Liver (tissue), 9 donors: ENCODE measurements around the gene MYO1F. TPM values are rescaled to one million over a fixed set of nuclear protein-coding genes. Genes with fewer than 3 reads are reported as not detected.

Experiments
- DNase-seq: peaks from one replicate; pipeline ENCODE4 v3.0.0-alpha.2; 2017; ENCODE audit warnings: low spot score
- H3K27ac ChIP-seq, 2 donors: one replicate each; pipeline ENCODE4 v1.7.0; 2013; ENCODE audit warnings: inconsistent platforms in 2 of 2, low read length in 2 of 2, control low read depth in 1 of 2, low read depth in 1 of 2, mild to moderate bottlenecking in 1 of 2
- H3K27me3 ChIP-seq, 4 donors: one replicate each; pipeline versions ENCODE4 v1.6.1 to v1.7.0; 2013; ENCODE audit warnings: low read length in 3 of 4, inconsistent platforms in 1 of 4, mild to moderate bottlenecking in 1 of 4, moderate library complexity in 1 of 4; ENCODE audit not compliant: control insufficient read depth in 4 of 4, insufficient read depth in 4 of 4
- H3K36me3 ChIP-seq, 4 donors: one replicate each; pipeline versions ENCODE4 v1.6.1 to v1.7.0; 2013; ENCODE audit warnings: low read length in 3 of 4, mild to moderate bottlenecking in 3 of 4, low read depth in 1 of 4, moderate library complexity in 1 of 4; ENCODE audit not compliant: control insufficient read depth in 4 of 4, insufficient read depth in 3 of 4
- H3K4me1 ChIP-seq, 4 donors: one replicate each; pipeline versions ENCODE4 v1.6.1 to v1.7.0; 2013; ENCODE audit warnings: low read length in 3 of 4, mild to moderate bottlenecking in 3 of 4, moderate library complexity in 1 of 4; ENCODE audit not compliant: control insufficient read depth in 4 of 4, insufficient read depth in 4 of 4
- H3K4me3 ChIP-seq, 3 donors: one replicate each; pipeline versions ENCODE4 v1.6.1 to v1.7.0; 2013; ENCODE audit warnings: low read length in 3 of 3, control low read depth in 1 of 3, low read depth in 1 of 3, mild to moderate bottlenecking in 1 of 3
- H3K9ac ChIP-seq, 2 donors: one replicate each; pipeline ENCODE4 v1.7.0; 2013; ENCODE audit warnings: low read length in 2 of 2, mild to moderate bottlenecking in 2 of 2, moderate library complexity in 2 of 2, control low read depth in 1 of 2, low read depth in 1 of 2
- H3K9me3 ChIP-seq, 4 donors: one replicate each; pipeline versions ENCODE4 v1.6.1 to v1.7.0; 2013; ENCODE audit warnings: low read length in 3 of 4; ENCODE audit not compliant: control insufficient read depth in 4 of 4
- EGR1 ChIP-seq, 2 donors: IDR thresholded peaks; 2 replicates each; pipeline ENCODE4 v1.6.1; 2016 to 2018; ENCODE audit warnings: antibody characterized with exemption in 2 of 2, low read depth in 2 of 2
- FOXA2 ChIP-seq: IDR thresholded peaks from 2 replicates; pipeline ENCODE4 v1.6.1; 2016; ENCODE audit warnings: antibody characterized with exemption
- GABPA ChIP-seq, 2 donors: IDR thresholded peaks in 1 of 2; conservative IDR thresholded peaks in 1 of 2; 2 replicates each; pipeline ENCODE4 v1.6.1; 2016; ENCODE audit warnings: antibody characterized with exemption in 2 of 2, mild to moderate bottlenecking in 1 of 2, moderate library complexity in 1 of 2
- HNF4A ChIP-seq, 2 donors: conservative IDR thresholded peaks; 2 replicates each; pipeline ENCODE4 v1.6.1; 2016; ENCODE audit warnings: antibody characterized with exemption in 2 of 2, mild to moderate bottlenecking in 2 of 2
- HNF4G ChIP-seq: IDR thresholded peaks from 2 replicates; pipeline ENCODE4 v1.6.1; 2016; ENCODE audit warnings: antibody characterized with exemption
- JUND ChIP-seq, 2 donors: IDR thresholded peaks; 2 replicates each; pipeline ENCODE4 v1.6.1; 2016; ENCODE audit warnings: antibody characterized with exemption in 2 of 2
- NR2F2 ChIP-seq: IDR thresholded peaks from 2 replicates; pipeline ENCODE4 v1.6.1; 2016; ENCODE audit warnings: antibody characterized with exemption
- RAD21 ChIP-seq, 2 donors: IDR thresholded peaks; 2 replicates each; pipeline ENCODE4 v1.6.1; 2016; ENCODE audit warnings: antibody characterized with exemption in 2 of 2, mild to moderate bottlenecking in 2 of 2
- SP1 ChIP-seq: IDR thresholded peaks from 2 replicates; pipeline ENCODE4 v1.6.1; 2018; ENCODE audit warnings: antibody characterized with exemption, mild to moderate bottlenecking
- TAF1 ChIP-seq: conservative IDR thresholded peaks from 2 replicates; pipeline ENCODE4 v1.6.1; 2016; ENCODE audit warnings: antibody characterized with exemption, mild to moderate bottlenecking
- WGBS: extraction: QIAGEN DNeasy Blood & Tissue Kit; methylation state at CpG from one replicate; pipeline ENCODE4 v1.1.7; 2013; 5-methylcytosine and 5-hydroxymethylcytosine counted together
- polyA plus RNA-seq, 2 donors: library from polyadenylated mRNA; stranded (reverse) in 1 of 2; unstranded in 1 of 2; fragments of 200-250 nt in 1 of 2; fragments of >200 nt in 1 of 2; fragmentation: Nextera tagmentation in 1 of 2; extraction: Ambion mirVana in 1 of 2; gene quantifications; one replicate each; pipeline versions ENCODE4 v1.2.1 to v1.2.3, GENCODE V29; 2013 to 2015
- total RNA-seq, 2 donors: library from RNA; depleted of rRNA; stranded (reverse); fragments of >200 nt; gene quantifications; one replicate each; pipeline ENCODE4 v1.2.3, GENCODE V29; 2014
- TF ChIP-seq, protein P1 (sequence below): IDR thresholded peaks from 2 replicates; pipeline ENCODE4 v1.6.1; 2016; ENCODE audit warnings: antibody characterized with exemption
- TF ChIP-seq, protein P2 (sequence below): IDR thresholded peaks from 2 replicates; pipeline ENCODE4 v1.6.1; 2016; ENCODE audit warnings: antibody characterized with exemption
- TF ChIP-seq, protein P3 (sequence below): fragments of 150-350 bp; IDR thresholded peaks from 2 replicates; pipeline ENCODE4 v1.5.1; 2017; ENCODE audit warnings: improper control_type of control experiment, low read depth, low read length; ENCODE audit not compliant: missing input control
- TF ChIP-seq, protein P4 (sequence below): IDR thresholded peaks from 2 replicates; pipeline ENCODE4 v1.6.1; 2016; ENCODE audit warnings: antibody characterized with exemption
- TF ChIP-seq, protein P5 (sequence below): IDR thresholded peaks from 2 replicates; pipeline ENCODE4 v1.6.1; 2016; ENCODE audit warnings: antibody characterized with exemption, mild to moderate bottlenecking
- donor health status: healthy.
- donor health status: healthy.
- donor health status: healthy.
- donor health status: healthy.
- donor health status: healthy.

The MYO1F gene
- total and polyA plus RNA-seq, 4 donors = 6.1 to 20.4 (median 12.0) TPM

DNA sequence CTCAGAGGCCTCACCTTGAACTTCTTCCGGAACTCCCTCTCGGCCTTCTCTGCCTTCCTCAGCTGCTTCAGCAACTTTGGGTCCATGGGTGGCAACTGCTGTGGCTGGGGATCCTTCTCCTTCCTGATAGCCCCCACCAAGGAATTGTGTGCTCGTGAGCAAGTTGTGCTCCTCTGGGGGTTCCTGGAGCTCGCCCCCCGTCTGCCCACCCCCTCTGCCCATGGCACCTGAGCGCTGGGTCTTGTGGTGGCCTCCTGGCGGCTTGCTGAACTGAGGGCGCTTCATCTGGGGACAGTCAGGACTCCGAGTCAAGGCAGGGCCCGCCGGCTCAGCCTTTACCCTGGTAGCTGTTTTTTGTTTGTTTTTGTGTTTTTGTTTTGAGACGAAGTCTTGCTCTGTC is 86.4 kb downstream of the MYO1F start:
- 89% methylated on average over 12 of the region's 12 CpGs for WGBS
- no peak overlapping the region for H3K27ac ChIP-seq
- H3K27me3 ChIP-seq = no peaks in the 10 kb centered on the region
- H3K9ac ChIP-seq = no peak overlapping the region
- no peaks in the 10 kb centered on the region for H3K9me3 ChIP-seq
- no peak overlapping the region for H3K4me3 ChIP-seq
- TF ChIP-seq FOXA2 = no peak
- no peak for TF ChIP-seq SP1
- TF ChIP-seq, protein P1, sequence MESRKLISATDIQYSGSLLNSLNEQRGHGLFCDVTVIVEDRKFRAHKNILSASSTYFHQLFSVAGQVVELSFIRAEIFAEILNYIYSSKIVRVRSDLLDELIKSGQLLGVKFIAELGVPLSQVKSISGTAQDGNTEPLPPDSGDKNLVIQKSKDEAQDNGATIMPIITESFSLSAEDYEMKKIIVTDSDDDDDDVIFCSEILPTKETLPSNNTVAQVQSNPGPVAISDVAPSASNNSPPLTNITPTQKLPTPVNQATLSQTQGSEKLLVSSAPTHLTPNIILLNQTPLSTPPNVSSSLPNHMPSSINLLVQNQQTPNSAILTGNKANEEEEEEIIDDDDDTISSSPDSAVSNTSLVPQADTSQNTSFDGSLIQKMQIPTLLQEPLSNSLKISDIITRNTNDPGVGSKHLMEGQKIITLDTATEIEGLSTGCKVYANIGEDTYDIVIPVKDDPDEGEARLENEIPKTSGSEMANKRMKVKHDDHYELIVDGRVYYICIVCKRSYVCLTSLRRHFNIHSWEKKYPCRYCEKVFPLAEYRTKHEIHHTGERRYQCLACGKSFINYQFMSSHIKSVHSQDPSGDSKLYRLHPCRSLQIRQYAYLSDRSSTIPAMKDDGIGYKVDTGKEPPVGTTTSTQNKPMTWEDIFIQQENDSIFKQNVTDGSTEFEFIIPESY = no peak
- no peak for TF ChIP-seq RAD21 (IDR thresholded peaks at IDR 0.05)
- TF ChIP-seq NR2F2 = no peak
- TF ChIP-seq, protein P2, sequence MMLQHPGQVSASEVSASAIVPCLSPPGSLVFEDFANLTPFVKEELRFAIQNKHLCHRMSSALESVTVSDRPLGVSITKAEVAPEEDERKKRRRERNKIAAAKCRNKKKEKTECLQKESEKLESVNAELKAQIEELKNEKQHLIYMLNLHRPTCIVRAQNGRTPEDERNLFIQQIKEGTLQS = no peak
- TF ChIP-seq, protein P3, sequence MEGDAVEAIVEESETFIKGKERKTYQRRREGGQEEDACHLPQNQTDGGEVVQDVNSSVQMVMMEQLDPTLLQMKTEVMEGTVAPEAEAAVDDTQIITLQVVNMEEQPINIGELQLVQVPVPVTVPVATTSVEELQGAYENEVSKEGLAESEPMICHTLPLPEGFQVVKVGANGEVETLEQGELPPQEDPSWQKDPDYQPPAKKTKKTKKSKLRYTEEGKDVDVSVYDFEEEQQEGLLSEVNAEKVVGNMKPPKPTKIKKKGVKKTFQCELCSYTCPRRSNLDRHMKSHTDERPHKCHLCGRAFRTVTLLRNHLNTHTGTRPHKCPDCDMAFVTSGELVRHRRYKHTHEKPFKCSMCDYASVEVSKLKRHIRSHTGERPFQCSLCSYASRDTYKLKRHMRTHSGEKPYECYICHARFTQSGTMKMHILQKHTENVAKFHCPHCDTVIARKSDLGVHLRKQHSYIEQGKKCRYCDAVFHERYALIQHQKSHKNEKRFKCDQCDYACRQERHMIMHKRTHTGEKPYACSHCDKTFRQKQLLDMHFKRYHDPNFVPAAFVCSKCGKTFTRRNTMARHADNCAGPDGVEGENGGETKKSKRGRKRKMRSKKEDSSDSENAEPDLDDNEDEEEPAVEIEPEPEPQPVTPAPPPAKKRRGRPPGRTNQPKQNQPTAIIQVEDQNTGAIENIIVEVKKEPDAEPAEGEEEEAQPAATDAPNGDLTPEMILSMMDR = no peak
- no peak for TF ChIP-seq TAF1
- TF ChIP-seq HNF4A (conservative IDR thresholded peaks at IDR 0.05) = no peak
- H3K36me3 ChIP-seq = peaks cover 10 to 33% (median 25%) of the 10 kb centered on the region in 4 donors
- DNase-seq = no peak
- no peaks in the 10 kb centered on the region for H3K4me1 ChIP-seq

DNA sequence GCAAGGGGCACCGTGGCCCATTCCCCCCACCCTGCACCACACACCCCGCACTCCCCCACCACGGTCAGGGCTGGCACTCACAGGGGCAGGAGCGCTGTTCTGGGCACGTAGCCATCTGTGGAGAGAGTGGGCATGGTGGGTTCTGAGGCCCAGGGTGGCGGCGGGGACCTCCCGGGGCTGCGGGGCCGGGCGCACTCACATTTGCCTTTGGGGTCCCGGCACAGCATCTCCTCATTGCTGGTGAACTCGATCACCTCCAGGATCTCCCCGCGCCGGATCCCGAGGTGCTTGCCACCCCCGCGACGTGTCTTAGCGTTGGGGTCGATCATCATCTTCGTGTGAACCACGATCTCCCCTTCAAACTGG is 86.9 kb downstream of the MYO1F start:
- Histone ChIP-seq H3K4me1 (no peaks in the 10 kb centered on the region), H3K9ac (no peak overlapping the region), H3K9me3 (no peaks in the 10 kb centered on the region), H3K36me3 (peaks cover 13 to 38% (median 28%) of the 10 kb centered on the region in 4 donors), H3K27ac (no peak overlapping the region), H3K27me3 (no peaks in the 10 kb centered on the region), H3K4me3 (no peak overlapping the region)
- TF ChIP-seq, protein P4, sequence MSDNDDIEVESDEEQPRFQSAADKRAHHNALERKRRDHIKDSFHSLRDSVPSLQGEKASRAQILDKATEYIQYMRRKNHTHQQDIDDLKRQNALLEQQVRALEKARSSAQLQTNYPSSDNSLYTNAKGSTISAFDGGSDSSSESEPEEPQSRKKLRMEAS = no peak
- TF ChIP-seq JUND (IDR thresholded peaks at IDR 0.05) (no peak), NR2F2 (no peak), TAF1 (no peak), GABPA (IDR thresholded peaks at IDR 0.05 in 1 of 2, conservative IDR thresholded peaks at IDR 0.05 in 1 of 2) (no peak), SP1 (no peak), EGR1 (IDR thresholded peaks at IDR 0.05; ENCODE audit: low read depth in 2 of 2) (no peak), HNF4G (no peak)
- TF ChIP-seq, protein P5, sequence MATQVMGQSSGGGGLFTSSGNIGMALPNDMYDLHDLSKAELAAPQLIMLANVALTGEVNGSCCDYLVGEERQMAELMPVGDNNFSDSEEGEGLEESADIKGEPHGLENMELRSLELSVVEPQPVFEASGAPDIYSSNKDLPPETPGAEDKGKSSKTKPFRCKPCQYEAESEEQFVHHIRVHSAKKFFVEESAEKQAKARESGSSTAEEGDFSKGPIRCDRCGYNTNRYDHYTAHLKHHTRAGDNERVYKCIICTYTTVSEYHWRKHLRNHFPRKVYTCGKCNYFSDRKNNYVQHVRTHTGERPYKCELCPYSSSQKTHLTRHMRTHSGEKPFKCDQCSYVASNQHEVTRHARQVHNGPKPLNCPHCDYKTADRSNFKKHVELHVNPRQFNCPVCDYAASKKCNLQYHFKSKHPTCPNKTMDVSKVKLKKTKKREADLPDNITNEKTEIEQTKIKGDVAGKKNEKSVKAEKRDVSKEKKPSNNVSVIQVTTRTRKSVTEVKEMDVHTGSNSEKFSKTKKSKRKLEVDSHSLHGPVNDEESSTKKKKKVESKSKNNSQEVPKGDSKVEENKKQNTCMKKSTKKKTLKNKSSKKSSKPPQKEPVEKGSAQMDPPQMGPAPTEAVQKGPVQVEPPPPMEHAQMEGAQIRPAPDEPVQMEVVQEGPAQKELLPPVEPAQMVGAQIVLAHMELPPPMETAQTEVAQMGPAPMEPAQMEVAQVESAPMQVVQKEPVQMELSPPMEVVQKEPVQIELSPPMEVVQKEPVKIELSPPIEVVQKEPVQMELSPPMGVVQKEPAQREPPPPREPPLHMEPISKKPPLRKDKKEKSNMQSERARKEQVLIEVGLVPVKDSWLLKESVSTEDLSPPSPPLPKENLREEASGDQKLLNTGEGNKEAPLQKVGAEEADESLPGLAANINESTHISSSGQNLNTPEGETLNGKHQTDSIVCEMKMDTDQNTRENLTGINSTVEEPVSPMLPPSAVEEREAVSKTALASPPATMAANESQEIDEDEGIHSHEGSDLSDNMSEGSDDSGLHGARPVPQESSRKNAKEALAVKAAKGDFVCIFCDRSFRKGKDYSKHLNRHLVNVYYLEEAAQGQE = no peak
- 92% methylated on average over 24 of the region's 24 CpGs for WGBS
- DNase-seq = no peak
